Breast epithelium (tissue), 4 donors: ENCODE data around the gene UBTD1. TPM values are rescaled to one million over a fixed set of nuclear protein-coding genes. Genes with fewer than 3 reads are reported as not detected.

Source experiments
- DNase-seq, 2 donors: peaks; one replicate each; pipeline ENCODE4 v3.0.0-alpha.2; 2019; ENCODE audit warnings: low spot score in 2 of 2
- H3K27ac ChIP-seq, 2 donors: fragments of 200-600 bp; sonication (generic) in 1 of 2; one replicate each; pipeline ENCODE4 v1.5.1; 2016 to 2019; ENCODE audit warnings: mild to moderate bottlenecking in 1 of 2
- H3K27me3 ChIP-seq, 2 donors: fragments of 200-600 bp; sonication (generic) in 1 of 2; one replicate each; pipeline versions ENCODE4 v1.5.1 to v1.6.0; 2017 to 2019; ENCODE audit warnings: control low read depth in 1 of 2, mild to moderate bottlenecking in 1 of 2
- H3K36me3 ChIP-seq: fragments of 200-600 bp; one replicate; pipeline ENCODE4 v1.5.1; 2019
- H3K4me1 ChIP-seq, 2 donors: fragments of 200-600 bp; sonication (generic); one replicate each; pipeline ENCODE4 v1.5.1; 2016 to 2019; ENCODE audit warnings: control low read depth in 1 of 2
- H3K4me3 ChIP-seq, 3 donors: fragments of 200-600 bp; sonication (generic); 1 replicate in 2 of 3; 2 replicates in 1 of 3; pipeline ENCODE4 v1.5.1; 2016 to 2019; ENCODE audit warnings: mild to moderate bottlenecking in 3 of 3, moderate library complexity in 2 of 3
- H3K9me3 ChIP-seq, 2 donors: fragments of 200-600 bp; sonication (generic) in 1 of 2; one replicate each; pipeline ENCODE4 v1.5.1; 2016 to 2019; ENCODE audit warnings: control low read depth in 1 of 2
- CTCF ChIP-seq, 3 donors: fragments of 450-650 bp; IDR thresholded peaks; one replicate each; pipeline ENCODE4 v1.5.1; 2016 to 2017; ENCODE audit warnings: antibody characterized with exemption in 3 of 3, mild to moderate bottlenecking in 3 of 3, moderate library complexity in 3 of 3
- POLR2A ChIP-seq: fragments of 450-650 bp; IDR thresholded peaks from one replicate; pipeline ENCODE4 v1.6.1; 2016; ENCODE audit warnings: antibody characterized with exemption, mild to moderate bottlenecking, moderate library complexity
- POLR2AphosphoS5 ChIP-seq, 3 donors: sonication (generic); formaldehyde crosslinking; IDR thresholded peaks; one replicate each; pipeline ENCODE4 v1.6.1; 2017; ENCODE audit warnings: antibody characterized with exemption in 3 of 3
- intact Hi-C: fragments of 100-400 bp; cut with DNase I; formaldehyde crosslinking; loops from one replicate; pipeline ENCODE4 v1.15.1; 2023; ENCODE audit warnings: low total_unique reads
- total RNA-seq, 3 donors: library from RNA; depleted of rRNA; stranded (reverse); fragments of >200 nt; gene quantifications; one replicate each; pipeline ENCODE4 v1.1.0, GENCODE V29; 2016

Gene UBTD1
- total RNA-seq, 3 donors from 2014 or later: 9.9 to 14.7 (median 12.4) TPM

GRCh38 chr10:97580421-97581367 lies 82.0 kb downstream of the UBTD1 start:
- H3K36me3 ChIP-seq: no peaks in the 10 kb centered on the region
- no peak overlapping the region for H3K27ac ChIP-seq
- no peaks in the 10 kb centered on the region for H3K9me3 ChIP-seq
- no peaks in the 10 kb centered on the region for H3K4me1 ChIP-seq
- TF ChIP-seq POLR2AphosphoS5 (IDR thresholded peaks at IDR 0.05) (no peak), CTCF (IDR thresholded peaks at IDR 0.05) (no peak)
- H3K4me3 ChIP-seq: no peak overlapping the region
- intact Hi-C loops: no loop called here
- DNase-seq: no peak
- no peaks in the 10 kb centered on the region for H3K27me3 ChIP-seq

GRCh38 chr10:97582169-97582568 lies 83.4 kb downstream of the UBTD1 start:
- DNase-seq: no peak
- Histone ChIP-seq H3K27ac (no peak overlapping the region), H3K36me3 (no peaks in the 10 kb centered on the region), H3K9me3 (no peaks in the 10 kb centered on the region), H3K4me1 (no peaks in the 10 kb centered on the region), H3K27me3 (no peaks in the 10 kb centered on the region), H3K4me3 (no peak overlapping the region)
- intact Hi-C loops: no loop called here
- no peak for TF ChIP-seq CTCF (IDR thresholded peaks at IDR 0.05)
- no peak for TF ChIP-seq POLR2AphosphoS5 (IDR thresholded peaks at IDR 0.05)
- TF ChIP-seq POLR2A: no peak

- Histone ChIP-seq H3K27ac (no peak overlapping the region), H3K27me3 (no peaks in the 10 kb centered on the region), H3K36me3 (no peaks in the 10 kb centered on the region), H3K9me3 (no peaks in the 10 kb centered on the region), H3K4me1 (no peaks in the 10 kb centered on the region), H3K4me3 (no peak overlapping the region)
- intact Hi-C loops: no loop called here
- TF ChIP-seq CTCF (IDR thresholded peaks at IDR 0.05) (no peak), POLR2AphosphoS5 (IDR thresholded peaks at IDR 0.05) (no peak), POLR2A (no peak)
- DNase-seq: no peak
Measured at GRCh38 chr10:97583476-97583875, 84.8 kb downstream of the UBTD1 start.

- DNase-seq: peak in 1 of 2 donors; percentile 49
- Histone ChIP-seq H3K27ac (no peak within 1 kb of the TSS), H3K27me3 (no peaks in the 10 kb centered on the region), H3K4me3 (no peak within 1 kb of the TSS), H3K36me3 (no peaks in the 10 kb centered on the region), H3K4me1 (no peaks in the 10 kb centered on the region), H3K9me3 (no peaks in the 10 kb centered on the region)
- intact Hi-C loops: no loop called here
- TF ChIP-seq POLR2A (no peak), CTCF (IDR thresholded peaks at IDR 0.05) (no peak), POLR2AphosphoS5 (IDR thresholded peaks at IDR 0.05) (no peak)
Measured at GRCh38 chr10:97584060-97584797, 85.5 kb downstream of the UBTD1 start, which contains the start of gene HOGA1. Gene HOGA1, plus strand, starts transcription at chr10:97584389. Its CDS starts 315 bp downstream, at chr10:97584704.
